ENCODE data around the gene MRPS30. TPM values are rescaled to one million over a fixed set of nuclear protein-coding genes. Genes with fewer than 3 reads are reported as not detected.

The MRPS30 gene
- total RNA-seq, 3 donors from 2014 or later = 43.5 to 47.2 (median 46.1) TPM

- no peak for ATAC-seq
- peaks cover 10% of the 10 kb centered on the region for H3K9me3 ChIP-seq
- intact Hi-C loops (cut with DNase I, micrococcal nuclease) = no loop called here
- H3K4me3 ChIP-seq = no peak overlapping the region
- no peaks in the 10 kb centered on the region for H3K4me1 ChIP-seq (ENCODE audit: low read depth)
- DNase-seq = no peak
- no peak for TF ChIP-seq CTCF (IDR thresholded peaks at IDR 0.05)
- H3K36me3 ChIP-seq (ENCODE audit: low read depth) = no peaks in the 10 kb centered on the region
Observed at GRCh38 chr5:44842496-44843282, 33.9 kb downstream of the MRPS30 start.

- DNase-seq (no peak), ATAC-seq (no peak)
- H3K9me3 ChIP-seq = peaks cover under 1% of the 10 kb centered on the region
- H3K36me3 ChIP-seq (ENCODE audit: low read depth) = no peaks in the 10 kb centered on the region
- H3K4me1 ChIP-seq (ENCODE audit: low read depth) = no peaks in the 10 kb centered on the region
- no peak for TF ChIP-seq CTCF (IDR thresholded peaks at IDR 0.05)
- H3K4me3 ChIP-seq = no peak overlapping the region
- intact Hi-C loops (cut with DNase I, micrococcal nuclease) = no loop called here
Observed at GRCh38 chr5:44844744-44845143, 36.0 kb downstream of the MRPS30 start.

- ATAC-seq (no peak), DNase-seq (no peak)
- Histone ChIP-seq H3K36me3 (ENCODE audit: low read depth) (no peaks in the 10 kb centered on the region), H3K9me3 (no peaks in the 10 kb centered on the region), H3K4me1 (ENCODE audit: low read depth) (no peaks in the 10 kb centered on the region), H3K4me3 (no peak overlapping the region)
- intact Hi-C loops (cut with DNase I, micrococcal nuclease) = no loop called here
- no peak for TF ChIP-seq CTCF (IDR thresholded peaks at IDR 0.05)
Observed at GRCh38 chr5:44845777-44846176, 37.0 kb downstream of the MRPS30 start.

GRCh38 chr5:44847206-44847852 is 38.6 kb downstream of the MRPS30 start:
- H3K36me3 ChIP-seq (ENCODE audit: low read depth) = no peaks in the 10 kb centered on the region
- ATAC-seq = no peak
- H3K9me3 ChIP-seq = no peaks in the 10 kb centered on the region
- no peak for TF ChIP-seq CTCF (IDR thresholded peaks at IDR 0.05)
- DNase-seq = no peak
- H3K4me3 ChIP-seq = no peak overlapping the region
- H3K4me1 ChIP-seq (ENCODE audit: low read depth) = no peaks in the 10 kb centered on the region
- intact Hi-C loops (cut with DNase I, micrococcal nuclease) = no loop called here

GRCh38 chr5:44860267-44860666 is 51.5 kb downstream of the MRPS30 start:
- no peak overlapping the region for H3K4me3 ChIP-seq
- no peak for DNase-seq
- intact Hi-C loops (cut with DNase I, micrococcal nuclease) = no loop called here
- no peaks in the 10 kb centered on the region for H3K36me3 ChIP-seq (ENCODE audit: low read depth)
- ATAC-seq = no peak
- no peaks in the 10 kb centered on the region for H3K9me3 ChIP-seq
- no peak for TF ChIP-seq CTCF (IDR thresholded peaks at IDR 0.05)
- H3K4me1 ChIP-seq (ENCODE audit: low read depth) = no peaks in the 10 kb centered on the region

All from mucosa of descending colon (tissue), 3 donors.